ENCODE measurements around the gene ZNF20. TPM values are rescaled to one million over a fixed set of nuclear protein-coding genes. Genes with fewer than 3 reads are reported as not detected.

The ZNF20 gene
- total RNA-seq, 2 experiments from 2014 or later: 2.0 to 3.0 TPM

DNA sequence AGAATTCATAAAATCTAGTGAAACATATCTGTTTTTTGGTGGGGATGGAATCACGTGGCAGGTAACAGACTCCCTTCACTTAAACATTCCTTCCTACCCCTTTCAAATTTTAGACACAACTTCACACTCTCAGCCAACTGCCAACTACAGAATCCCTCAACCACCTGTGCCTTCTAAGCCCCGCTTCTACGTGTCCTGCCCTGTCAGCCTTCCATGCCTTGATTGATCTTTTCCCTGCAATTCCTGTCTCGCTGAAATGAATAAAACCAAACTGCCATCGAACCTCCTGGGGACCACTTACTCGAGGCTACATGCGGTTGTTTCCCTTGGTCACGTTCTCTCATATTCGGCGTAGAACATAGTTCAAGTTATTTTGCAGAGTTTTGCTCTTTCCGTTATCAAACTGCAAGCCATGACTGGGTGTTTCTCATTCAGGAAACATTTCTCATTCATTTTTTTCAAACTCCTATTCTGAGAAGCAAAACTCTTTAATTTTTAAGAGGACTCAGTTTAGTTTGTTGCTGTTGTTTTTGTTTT is 15.2 kb upstream of the ZNF20 start:
- DNase-seq (no peak), ATAC-seq (no peak)
- H3K27me3 Mint-ChIP-seq: peaks cover 3% of the 10 kb centered on the region
- H3K27ac Mint-ChIP-seq: no peak overlapping the region
- H3K9me3 Mint-ChIP-seq: no peaks in the 10 kb centered on the region
- H3K36me3 Mint-ChIP-seq (ENCODE audit: low read depth): peaks cover 6% of the 10 kb centered on the region
- H3K4me3 Mint-ChIP-seq: peak overlapping the region; percentile 89
- ChIA-PET POLR2A (no interaction called here), CTCF (interaction anchor here (1.6 to 1.9 kb wide), 2 partner anchors 14 to 65 kb away, joined by 5 to 10 read pairs; no protein-coding TSS in a partner anchor)
- TF ChIP-seq, protein P1, sequence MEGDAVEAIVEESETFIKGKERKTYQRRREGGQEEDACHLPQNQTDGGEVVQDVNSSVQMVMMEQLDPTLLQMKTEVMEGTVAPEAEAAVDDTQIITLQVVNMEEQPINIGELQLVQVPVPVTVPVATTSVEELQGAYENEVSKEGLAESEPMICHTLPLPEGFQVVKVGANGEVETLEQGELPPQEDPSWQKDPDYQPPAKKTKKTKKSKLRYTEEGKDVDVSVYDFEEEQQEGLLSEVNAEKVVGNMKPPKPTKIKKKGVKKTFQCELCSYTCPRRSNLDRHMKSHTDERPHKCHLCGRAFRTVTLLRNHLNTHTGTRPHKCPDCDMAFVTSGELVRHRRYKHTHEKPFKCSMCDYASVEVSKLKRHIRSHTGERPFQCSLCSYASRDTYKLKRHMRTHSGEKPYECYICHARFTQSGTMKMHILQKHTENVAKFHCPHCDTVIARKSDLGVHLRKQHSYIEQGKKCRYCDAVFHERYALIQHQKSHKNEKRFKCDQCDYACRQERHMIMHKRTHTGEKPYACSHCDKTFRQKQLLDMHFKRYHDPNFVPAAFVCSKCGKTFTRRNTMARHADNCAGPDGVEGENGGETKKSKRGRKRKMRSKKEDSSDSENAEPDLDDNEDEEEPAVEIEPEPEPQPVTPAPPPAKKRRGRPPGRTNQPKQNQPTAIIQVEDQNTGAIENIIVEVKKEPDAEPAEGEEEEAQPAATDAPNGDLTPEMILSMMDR (IDR thresholded peaks at IDR 0.05): no peak
- intact Hi-C loops (cut with micrococcal nuclease): no loop called here
- H3K4me1 Mint-ChIP-seq (ENCODE audit: low read depth): peaks cover 15% of the 10 kb centered on the region

DNA sequence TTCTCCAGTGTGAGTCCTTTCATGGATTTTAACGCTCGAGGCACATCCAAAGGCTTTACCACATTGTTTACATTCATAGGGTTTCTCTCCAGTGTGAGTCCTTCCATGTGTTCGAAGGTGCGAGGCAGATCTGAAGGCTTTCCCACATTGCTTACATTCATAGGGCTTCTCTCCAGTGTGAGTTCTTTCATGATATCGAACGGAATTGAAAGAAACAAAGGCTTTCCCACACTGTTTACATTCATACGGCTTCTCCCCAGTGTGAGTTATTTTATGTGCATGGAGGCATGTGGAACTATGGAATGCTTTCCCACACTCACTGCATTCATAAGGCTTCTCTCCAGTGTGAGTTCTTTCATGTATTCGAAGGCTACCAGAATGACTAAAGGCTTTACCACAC is 5.2 kb upstream of the ZNF20 start:
- Mint-ChIP-seq H3K4me3 (no peak overlapping the region), H3K36me3 (ENCODE audit: low read depth) (peaks cover 29% of the 10 kb centered on the region), H3K27me3 (no peaks in the 10 kb centered on the region), H3K27ac (no peak overlapping the region), H3K9me3 (peaks cover 12% of the 10 kb centered on the region), H3K4me1 (ENCODE audit: low read depth) (peaks cover 10% of the 10 kb centered on the region)
- CTCF ChIA-PET: interaction anchor here (2.2 kb wide), 1 partner anchor 86 kb away, joined by 8 read pairs; no protein-coding TSS in a partner anchor
- TF ChIP-seq, protein P1 (IDR thresholded peaks at IDR 0.05): no peak
- intact Hi-C loops (cut with micrococcal nuclease): no loop called here
- DNase-seq: no peak
- ATAC-seq: no peak
- POLR2A ChIA-PET: interaction anchor here (0.6 kb wide), 1 partner anchor 158 kb away, joined by 3 read pairs; no protein-coding TSS in a partner anchor

DNA sequence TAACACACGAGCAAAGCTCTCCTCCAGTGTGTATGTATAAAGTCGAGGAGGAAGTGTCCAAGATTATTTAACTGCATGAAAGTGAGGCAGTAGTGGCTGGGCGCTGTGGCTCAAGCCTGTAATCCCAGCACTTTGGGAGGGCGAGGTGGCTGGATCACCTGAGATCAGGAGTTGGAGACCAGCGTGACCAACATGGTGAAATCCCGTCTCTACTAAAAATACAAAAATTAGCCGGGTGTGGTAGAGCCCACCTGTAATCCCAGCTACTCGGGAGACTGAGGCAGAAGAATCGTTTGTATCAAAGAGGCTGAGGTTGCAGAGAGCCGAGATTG is 1.2 kb upstream of the ZNF20 start:
- peaks cover 25% of the 10 kb centered on the region for H3K36me3 Mint-ChIP-seq (ENCODE audit: low read depth)
- ChIA-PET POLR2A (interaction anchor here (0.8 to 1.8 kb wide), 3 partner anchors 49 to 192 kb away, joined by 3 to 5 read pairs (median 4); partner anchors contain the start of gene ZNF563), CTCF (interaction anchor here (0.6 to 7.9 kb wide), 28 partner anchors 10 to 344 kb away, joined by 3 to 136 read pairs (median 6); partner anchors contain the start of genes ZNF136, ZNF491, ZNF625 and ZNF700)
- TF ChIP-seq, protein P1 (IDR thresholded peaks at IDR 0.05): peak; percentile 49
- no peak overlapping the region for H3K27ac Mint-ChIP-seq
- peaks cover 11% of the 10 kb centered on the region for H3K9me3 Mint-ChIP-seq
- peaks cover 33% of the 10 kb centered on the region for H3K4me1 Mint-ChIP-seq (ENCODE audit: low read depth)
- H3K4me3 Mint-ChIP-seq: peak overlapping the region; percentile 91
- ATAC-seq (no peak), DNase-seq (no peak)
- intact Hi-C loops (cut with micrococcal nuclease): loop anchor here (2.0 to 5.0 kb wide), 5 partner anchors 51 to 344 kb away; partner anchors contain the start of genes ZNF491 and ZNF763
- no peaks in the 10 kb centered on the region for H3K27me3 Mint-ChIP-seq

DNA sequence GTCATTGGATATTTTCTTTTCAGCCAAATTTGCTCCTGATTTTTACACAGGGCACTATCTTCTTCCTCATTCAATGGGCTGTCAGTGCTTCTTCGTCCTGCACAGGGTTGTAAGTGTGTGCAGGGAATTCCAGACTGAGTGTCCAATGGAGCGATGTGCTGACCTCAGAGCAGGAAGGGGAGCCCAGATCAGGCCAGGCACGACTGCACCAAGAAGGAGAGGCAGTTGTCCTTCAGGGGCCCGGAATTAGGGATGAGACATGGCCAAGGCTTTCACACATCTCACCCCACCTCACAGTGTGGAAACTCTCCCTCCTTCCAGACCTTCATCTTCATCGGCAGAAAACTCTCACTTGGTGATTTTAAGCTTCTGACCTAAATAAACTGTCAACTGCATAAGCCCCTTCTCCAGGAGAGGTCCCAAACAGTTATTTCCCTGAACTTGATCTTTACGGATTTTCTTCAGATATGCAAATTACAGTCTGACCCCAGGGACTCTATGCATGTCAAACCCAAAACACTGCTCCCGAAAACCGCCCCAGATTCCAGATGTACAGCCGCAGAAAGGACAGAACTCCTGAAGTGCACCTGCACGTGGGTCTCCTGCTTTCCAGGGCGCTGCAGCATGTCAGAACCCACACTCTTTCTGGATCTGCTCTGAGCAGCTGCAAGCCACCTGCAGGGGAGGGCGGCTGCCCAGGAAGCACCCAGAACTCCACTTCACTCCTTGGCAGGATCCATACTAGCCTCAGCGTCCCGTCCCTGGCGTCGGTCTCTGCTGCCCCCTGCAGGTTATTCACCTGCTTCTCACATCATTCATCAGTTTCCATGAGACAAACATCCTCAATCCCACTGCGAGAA is 625 bp upstream of the ZNF20 start:
- DNase-seq: peak; percentile 92
- Mint-ChIP-seq H3K27ac (no peak overlapping the region), H3K36me3 (ENCODE audit: low read depth) (peaks cover 21% of the 10 kb centered on the region), H3K4me1 (ENCODE audit: low read depth) (peaks cover 33% of the 10 kb centered on the region), H3K4me3 (peak overlapping the region; percentile 91), H3K9me3 (peaks cover 7% of the 10 kb centered on the region), H3K27me3 (no peaks in the 10 kb centered on the region)
- POLR2A ChIA-PET: interaction anchor here (0.7 to 1.8 kb wide), 9 partner anchors 28 to 217 kb away, joined by 3 to 5 read pairs (median 4); partner anchors contain the start of genes ZNF563 and ZNF700
- intact Hi-C loops (cut with micrococcal nuclease): loop anchor here (2.0 to 5.0 kb wide), 5 partner anchors 50 to 343 kb away; partner anchors contain the start of genes ZNF491 and ZNF763
- CTCF ChIA-PET: interaction anchor here (0.6 to 7.9 kb wide), 34 partner anchors 9 to 343 kb away, joined by 3 to 136 read pairs (median 5); partner anchors contain the start of genes ZNF136, ZNF491, ZNF625 and ZNF700
- TF ChIP-seq, protein P1 (IDR thresholded peaks at IDR 0.05): peak; percentile 86
- ATAC-seq: peak; percentile 57

Data from activated CD8-positive, alpha-beta T cell treated with anti-CD3 and anti-CD28 coated beads for 36 hours (primary cell).